ENCODE results near the gene LARGE2. TPM values are rescaled to one million over a fixed set of nuclear protein-coding genes. Genes with fewer than 3 reads are reported as not detected.

Gene LARGE2
- 2.9 TPM for total RNA-seq

GRCh38 chr11:45922425-45923082 lies at the start of gene LARGE2:
Gene LARGE2, plus strand, starts transcription at chr11:45922656. Its CDS starts 227 bp downstream, at chr11:45922883.
- DNase-seq (ENCODE audit: low spot score) (no peak), ATAC-seq (peak; percentile 59)

- DNase-seq (ENCODE audit: low spot score): no peak
- ATAC-seq: peak; percentile 15
Measured at GRCh38 chr11:45876401-45876800, 46.1 kb upstream of the LARGE2 start.

GRCh38 chr11:45877221-45877620 lies 45.2 kb upstream of the LARGE2 start:
- no peak for DNase-seq (ENCODE audit: low spot score)
- no peak for ATAC-seq

GRCh38 chr11:45877845-45878244 lies 44.6 kb upstream of the LARGE2 start:
- DNase-seq (ENCODE audit: low spot score) (no peak), ATAC-seq (no peak)

GRCh38 chr11:45879803-45880686 lies 42.4 kb upstream of the LARGE2 start:
- DNase-seq (ENCODE audit: low spot score) (no peak), ATAC-seq (no peak)

- ATAC-seq (no peak), DNase-seq (ENCODE audit: low spot score) (no peak)
Measured at GRCh38 chr11:45880772-45881570, 41.5 kb upstream of the LARGE2 start.

GRCh38 chr11:45881708-45882368 lies 40.6 kb upstream of the LARGE2 start:
- ATAC-seq: no peak
- DNase-seq (ENCODE audit: low spot score): no peak

- DNase-seq (ENCODE audit: low spot score) (no peak), ATAC-seq (peak; percentile 3)
Measured at GRCh38 chr11:45884596-45885185, 37.8 kb upstream of the LARGE2 start.

GRCh38 chr11:45885274-45885920 lies 37.1 kb upstream of the LARGE2 start, which contains the start of gene MAPK8IP1:
Gene MAPK8IP1, plus strand, starts transcription at chr11:45885651. Its CDS starts 170 bp downstream, at chr11:45885821.
- ATAC-seq: peak; percentile 86

GRCh38 chr11:45885921-45886721 lies 36.3 kb upstream of the LARGE2 start:
- DNase-seq (ENCODE audit: low spot score): no peak
- no peak for ATAC-seq

More at GRCh38 chr11:45885274-45885920, 37.1 kb upstream of the LARGE2 start, which contains the start of gene MAPK8IP1:
- DNase-seq (ENCODE audit: low spot score): peak; percentile 76

GRCh38 chr11:45886816-45887520 lies 35.5 kb upstream of the LARGE2 start:
- DNase-seq (ENCODE audit: low spot score): no peak
- ATAC-seq: no peak

- ATAC-seq (no peak), DNase-seq (ENCODE audit: low spot score) (no peak)
Measured at GRCh38 chr11:45887587-45887986, 34.9 kb upstream of the LARGE2 start.

- DNase-seq (ENCODE audit: low spot score) (no peak), ATAC-seq (no peak)
Measured at GRCh38 chr11:45889555-45889954, 32.9 kb upstream of the LARGE2 start.

GRCh38 chr11:45889966-45890365 lies 32.5 kb upstream of the LARGE2 start:
- ATAC-seq (no peak), DNase-seq (ENCODE audit: low spot score) (no peak)

- DNase-seq (ENCODE audit: low spot score): peak; percentile 93
- peak; percentile 88 for ATAC-seq
Measured at GRCh38 chr11:45890886-45891550, 31.4 kb upstream of the LARGE2 start.

GRCh38 chr11:45892856-45893255 lies 29.6 kb upstream of the LARGE2 start:
- peak; percentile 61 for ATAC-seq
- peak; percentile 79 for DNase-seq (ENCODE audit: low spot score)

GRCh38 chr11:45894555-45895247 lies 27.8 kb upstream of the LARGE2 start:
- DNase-seq (ENCODE audit: low spot score): no peak
- no peak for ATAC-seq
